ENCODE measurements around the gene NAALADL2.

GRCh38 chr3:175672119-175672689 lies 813.1 kb downstream of the NAALADL2 start:
- TF ChIP-seq, protein P1, sequence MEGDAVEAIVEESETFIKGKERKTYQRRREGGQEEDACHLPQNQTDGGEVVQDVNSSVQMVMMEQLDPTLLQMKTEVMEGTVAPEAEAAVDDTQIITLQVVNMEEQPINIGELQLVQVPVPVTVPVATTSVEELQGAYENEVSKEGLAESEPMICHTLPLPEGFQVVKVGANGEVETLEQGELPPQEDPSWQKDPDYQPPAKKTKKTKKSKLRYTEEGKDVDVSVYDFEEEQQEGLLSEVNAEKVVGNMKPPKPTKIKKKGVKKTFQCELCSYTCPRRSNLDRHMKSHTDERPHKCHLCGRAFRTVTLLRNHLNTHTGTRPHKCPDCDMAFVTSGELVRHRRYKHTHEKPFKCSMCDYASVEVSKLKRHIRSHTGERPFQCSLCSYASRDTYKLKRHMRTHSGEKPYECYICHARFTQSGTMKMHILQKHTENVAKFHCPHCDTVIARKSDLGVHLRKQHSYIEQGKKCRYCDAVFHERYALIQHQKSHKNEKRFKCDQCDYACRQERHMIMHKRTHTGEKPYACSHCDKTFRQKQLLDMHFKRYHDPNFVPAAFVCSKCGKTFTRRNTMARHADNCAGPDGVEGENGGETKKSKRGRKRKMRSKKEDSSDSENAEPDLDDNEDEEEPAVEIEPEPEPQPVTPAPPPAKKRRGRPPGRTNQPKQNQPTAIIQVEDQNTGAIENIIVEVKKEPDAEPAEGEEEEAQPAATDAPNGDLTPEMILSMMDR (conservative IDR thresholded peaks at IDR 0.05 in 1 of 2, IDR thresholded peaks at IDR 0.05 in 1 of 2; ENCODE audit: low read depth in 1 of 2, low read length in 2 of 2) = no peak
- no peak for TF ChIP-seq EZH2 (IDR thresholded peaks at IDR 0.05; ENCODE audit: low read length, missing control alignments)
